IMR-90 (cell line): ENCODE data around the gene PDCD1LG2. TPM values are rescaled to one million over a fixed set of nuclear protein-coding genes. Genes with fewer than 3 reads are reported as not detected.

Experiments
- ATAC-seq: fragments of 200-7000 bp; cut with Tn5 transposase; 2 replicates; pipeline ENCODE4 v1.9.1; 2020; ENCODE audit warnings: low read depth, mild to moderate bottlenecking, moderate library complexity
- BruUV-seq: library from RNA; stranded (reverse); fragments of 400-500 nt; replicated peaks from 2 replicates; lab custom pipeline; 2021; lab: Mats Ljungman, UMichigan
- CTCF ChIA-PET: fragments of 300-600 bp; formaldehyde crosslinking; extraction: SDS; loops from one replicate; lab custom pipeline; 2021; ENCODE audit warnings: antibody characterized with exemption; lab: Yijun Ruan, JAX
- POLR2A ChIA-PET: fragments of 300-600 bp; sonication (Branson Sonifier 250); formaldehyde crosslinking; loops from one replicate; lab custom pipeline; 2022; ENCODE audit warnings: antibody characterized with exemption; ENCODE audit not compliant: unreplicated experiment; lab: Charles Lee
- DNase-seq: peaks from one replicate; pipeline ENCODE4 v3.0.0; 2013
- H2AFZ ChIP-seq: replicated peaks from 2 replicates; pipeline ENCODE3; 2013; ENCODE audit warnings: low read length, mild to moderate bottlenecking; ENCODE audit not compliant: poor library complexity
- H2AK5ac ChIP-seq: 2 replicates; pipeline ENCODE4 v1.6.1; 2013; ENCODE audit warnings: low read depth, low read length, inconsistent platforms
- H2AK9ac ChIP-seq: replicated peaks from 2 replicates; pipeline ENCODE3; 2013; ENCODE audit warnings: mild to moderate bottlenecking, low read depth, low read length, moderate library complexity; ENCODE audit not compliant: poor library complexity
- H2BK120ac ChIP-seq: 2 replicates; pipeline ENCODE4 v1.6.1; 2013; ENCODE audit warnings: low read depth, low read length, inconsistent platforms
- H2BK15ac ChIP-seq: 3 replicates; pipeline ENCODE4 v1.6.1; 2013; ENCODE audit warnings: low read depth, low read length, inconsistent platforms
- H2BK20ac ChIP-seq: 2 replicates; pipeline ENCODE4 v1.6.1; 2013; ENCODE audit warnings: low read depth, mild to moderate bottlenecking, inconsistent platforms, low read length, moderate library complexity
- H2BK5ac ChIP-seq: 2 replicates; pipeline ENCODE4 v1.6.1; 2013; ENCODE audit warnings: mild to moderate bottlenecking, low read depth, low read length, inconsistent platforms; ENCODE audit not compliant: poor library complexity, severe bottlenecking
- H3K14ac ChIP-seq: replicated peaks from 2 replicates; pipeline ENCODE4 v1.6.1; 2013; ENCODE audit warnings: low read depth, low read length, inconsistent platforms
- H3K18ac ChIP-seq: 2 replicates; pipeline ENCODE4 v1.6.1; 2013; ENCODE audit warnings: low read depth, low read length, control low read depth
- H3K23ac ChIP-seq: 2 replicates; pipeline ENCODE4 v1.6.1; 2013; ENCODE audit warnings: low read depth, low read length, inconsistent platforms
- H3K27ac ChIP-seq: 2 replicates; pipeline ENCODE4 v1.5.1; 2013; ENCODE audit warnings: mild to moderate bottlenecking, control low read depth, low read length; ENCODE audit not compliant: insufficient read depth
- H3K27me3 ChIP-seq: 2 replicates; pipeline ENCODE4 v1.6.1; 2013; ENCODE audit warnings: low read length; ENCODE audit not compliant: control insufficient read depth, insufficient read depth
- H3K36me3 ChIP-seq: 2 replicates; pipeline ENCODE4 v1.6.1; 2013; ENCODE audit warnings: low read length, mixed read lengths; ENCODE audit not compliant: control insufficient read depth, insufficient read depth
- H3K4ac ChIP-seq: 2 replicates; pipeline ENCODE4 v1.6.1; 2013; ENCODE audit warnings: low read depth, low read length, inconsistent platforms
- H3K4me1 ChIP-seq: 2 replicates; pipeline ENCODE4 v1.6.1; 2013; ENCODE audit warnings: low read length, mixed read lengths; ENCODE audit not compliant: control insufficient read depth, insufficient read depth
- H3K4me2 ChIP-seq: 2 replicates; pipeline ENCODE4 v1.6.1; 2013; ENCODE audit warnings: low read depth, mild to moderate bottlenecking, control low read depth, low read length, moderate library complexity
- H3K4me3 ChIP-seq: 2 replicates; pipeline ENCODE4 v1.5.1; 2013; ENCODE audit warnings: low read depth, mild to moderate bottlenecking, control low read depth, low read length, moderate library complexity; ENCODE audit not compliant: insufficient read depth
- H3K56ac ChIP-seq: 2 replicates; pipeline ENCODE4 v1.6.1; 2013; ENCODE audit warnings: low read length, inconsistent platforms; ENCODE audit not compliant: insufficient read depth; ENCODE audit errors: extremely low read depth
- H3K79me1 ChIP-seq, 2 experiments: 2 replicates each; pipeline ENCODE4 v1.6.1; 2013; ENCODE audit warnings: low read length in 2 of 2, inconsistent platforms in 1 of 2, low read depth in 1 of 2
- H3K9ac ChIP-seq: 2 replicates; pipeline ENCODE4 v1.6.1; 2013; ENCODE audit warnings: low read depth, low read length, control low read depth
- H3K9me1 ChIP-seq: 2 replicates; pipeline ENCODE4 v1.6.1; 2013; ENCODE audit warnings: low read length, inconsistent platforms; ENCODE audit not compliant: insufficient read depth
- H3K9me3 ChIP-seq: 2 replicates; pipeline ENCODE4 v1.6.1; 2013; ENCODE audit warnings: low read length; ENCODE audit not compliant: control insufficient read depth, insufficient read depth
- H4K20me1 ChIP-seq: 2 replicates; pipeline ENCODE4 v1.6.1; 2013; ENCODE audit warnings: low read length, inconsistent platforms; ENCODE audit not compliant: insufficient read depth
- H4K5ac ChIP-seq: 2 replicates; pipeline ENCODE4 v1.6.1; 2013; ENCODE audit warnings: mild to moderate bottlenecking, low read depth, low read length, control low read depth
- H4K8ac ChIP-seq, 2 experiments: 2 replicates each; pipeline ENCODE4 v1.6.1; 2013; ENCODE audit warnings: low read depth in 2 of 2, low read length in 2 of 2, control low read depth in 1 of 2, inconsistent platforms in 1 of 2
- H4K91ac ChIP-seq: 2 replicates; pipeline ENCODE4 v1.6.1; 2013; ENCODE audit warnings: low read depth, low read length, inconsistent platforms; ENCODE audit not compliant: insufficient read depth
- CEBPB ChIP-seq: IDR thresholded peaks from 2 replicates; pipeline ENCODE4 v1.6.1; 2012; ENCODE audit warnings: low read depth, low read length, improper control_type of control experiment
- MAZ ChIP-seq: IDR thresholded peaks from 2 replicates; pipeline ENCODE4 v1.6.1; 2012; ENCODE audit warnings: low read depth, mild to moderate bottlenecking, low read length, improper control_type of control experiment, moderate library complexity, borderline replicate concordance
- NFE2L2 ChIP-seq: fragments of 150-350 bp; IDR thresholded peaks from 2 replicates; pipeline ENCODE4 v1.6.1; 2016; ENCODE audit warnings: low read depth, mild to moderate bottlenecking, low read length
- RAD21 ChIP-seq: IDR thresholded peaks from 2 replicates; pipeline ENCODE4 v1.6.1; 2012; ENCODE audit warnings: low read length, improper control_type of control experiment
- RCOR1 ChIP-seq: IDR thresholded peaks from 2 replicates; pipeline ENCODE4 v1.6.1; 2012; ENCODE audit warnings: mild to moderate bottlenecking, low read length, improper control_type of control experiment; ENCODE audit not compliant: insufficient replicate concordance
- WGBS, 2 experiments: methylation state at CpG; one replicate each; pipeline versions ENCODE4 v1.1.5 to v1.1.7; 2013; ENCODE audit warnings: missing lambda C conversion rate in 2 of 2; ENCODE audit not compliant: insufficient read length in 1 of 2; ENCODE audit errors: extremely low coverage in 2 of 2; 5-methylcytosine and 5-hydroxymethylcytosine counted together
- dilution Hi-C: fragments of 300-500 bp; cut with HindIII; formaldehyde crosslinking; loops from one replicate; pipeline ENCODE4 v1.14.3; 2018; ENCODE audit warnings: low sequenced_read_pairs; ENCODE audit not compliant: unreplicated experiment
- in situ Hi-C: fragments of 300-500 bp; cut with MboI; formaldehyde crosslinking; loops from 3 replicates; pipeline ENCODE4 v1.14.3; 2019; ENCODE audit warnings: low sequenced_read_pairs, inconsistent platforms, mixed read lengths
- intact Hi-C: fragments of 100-400 bp; cut with micrococcal nuclease; formaldehyde crosslinking; loops from 2 replicates; pipeline ENCODE4 v1.10.0; 2022
- polyA plus RNA-seq, 3 experiments: library from polyadenylated mRNA; depleted of rRNA; stranded (reverse); fragments of >200 nt; gene quantifications; 2 replicates each; pipeline ENCODE4 v1.2.3, GENCODE V29; 2012; ENCODE audit warnings: low replicate concordance in 1 of 3
- total RNA-seq: library from RNA; depleted of rRNA; stranded (reverse); fragments of >200 nt; gene quantifications from 2 replicates; pipeline ENCODE4 v1.2.3, GENCODE V29; 2012

The PDCD1LG2 gene
- total and polyA plus RNA-seq, 2 of the 4 experiments (the other 2 are of a cell fraction), result 17.5 to 33.3 TPM

GRCh38 chr9:5482194-5482593 is 28.1 kb upstream of the PDCD1LG2 start:
- Histone ChIP-seq H3K27ac (no peak overlapping the region), H3K18ac (no peak overlapping the region), H2AFZ (no peak overlapping the region), H3K4me2 (no peak overlapping the region), H2AK5ac (no peak overlapping the region), H3K14ac (no peak overlapping the region), H3K4ac (no peak overlapping the region), H2BK15ac (no peak overlapping the region), H3K9ac (no peak overlapping the region), H3K36me3 (no peaks in the 10 kb centered on the region), H3K23ac (no peak overlapping the region), H2BK5ac (no peak overlapping the region), H2BK120ac (no peak overlapping the region), H4K20me1 (no peaks in the 10 kb centered on the region), H2BK20ac (no peak overlapping the region), H3K79me1 (no peaks in the 10 kb centered on the region), H3K9me3 (no peaks in the 10 kb centered on the region), H3K9me1 (no peaks in the 10 kb centered on the region; the same call in 1 of the 2 replicates), H4K91ac (no peak overlapping the region), H3K4me1 (no peaks in the 10 kb centered on the region), H3K4me3 (no peak overlapping the region), H2AK9ac (no peak overlapping the region), H4K5ac (no peak overlapping the region), H4K8ac (no peak overlapping the region), H3K56ac (no peak overlapping the region), H3K27me3 (no peaks in the 10 kb centered on the region)
- dilution Hi-C loops (no loop called here), in situ Hi-C loops (no loop called here), intact Hi-C loops (no loop called here)
- TF ChIP-seq CEBPB (no peak), MAZ (no peak), RAD21 (no peak), RCOR1 (no peak), NFE2L2 (no peak)
- ATAC-seq (no peak), DNase-seq (no peak)
- ChIA-PET CTCF (no interaction called here), POLR2A (interaction anchor here (0.6 kb wide), 1 partner anchor 398 kb away, joined by 3 read pairs; no protein-coding TSS in a partner anchor)
- no TSS peak for BruUV-seq
- WGBS, 2 experiments, result 74% methylated on average over 4 of the region's 8 CpGs; no CpG with 5 or more reads in 1 of the 2 experiments
